ENCODE data around the gene CEBPZOS.

- no peak for TF ChIP-seq CTCF (tag by site-specific recombination; IDR thresholded peaks at IDR 0.05)
- no peak; the same call in 1 of the 2 replicates for TF ChIP-seq ZNF629 (tag by site-specific recombination; IDR thresholded peaks at IDR 0.05)
- TF ChIP-seq, protein P1, sequence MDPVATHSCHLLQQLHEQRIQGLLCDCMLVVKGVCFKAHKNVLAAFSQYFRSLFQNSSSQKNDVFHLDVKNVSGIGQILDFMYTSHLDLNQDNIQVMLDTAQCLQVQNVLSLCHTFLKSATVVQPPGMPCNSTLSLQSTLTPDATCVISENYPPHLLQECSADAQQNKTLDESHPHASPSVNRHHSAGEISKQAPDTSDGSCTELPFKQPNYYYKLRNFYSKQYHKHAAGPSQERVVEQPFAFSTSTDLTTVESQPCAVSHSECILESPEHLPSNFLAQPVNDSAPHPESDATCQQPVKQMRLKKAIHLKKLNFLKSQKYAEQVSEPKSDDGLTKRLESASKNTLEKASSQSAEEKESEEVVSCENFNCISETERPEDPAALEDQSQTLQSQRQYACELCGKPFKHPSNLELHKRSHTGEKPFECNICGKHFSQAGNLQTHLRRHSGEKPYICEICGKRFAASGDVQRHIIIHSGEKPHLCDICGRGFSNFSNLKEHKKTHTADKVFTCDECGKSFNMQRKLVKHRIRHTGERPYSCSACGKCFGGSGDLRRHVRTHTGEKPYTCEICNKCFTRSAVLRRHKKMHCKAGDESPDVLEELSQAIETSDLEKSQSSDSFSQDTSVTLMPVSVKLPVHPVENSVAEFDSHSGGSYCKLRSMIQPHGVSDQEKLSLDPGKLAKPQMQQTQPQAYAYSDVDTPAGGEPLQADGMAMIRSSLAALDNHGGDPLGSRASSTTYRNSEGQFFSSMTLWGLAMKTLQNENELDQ (tag by site-specific recombination; IDR thresholded peaks at IDR 0.05; ENCODE audit: low read depth): no peak
- no peak for TF ChIP-seq ZNF174 (tag by site-specific recombination; IDR thresholded peaks at IDR 0.05)
- TF ChIP-seq, protein P2, sequence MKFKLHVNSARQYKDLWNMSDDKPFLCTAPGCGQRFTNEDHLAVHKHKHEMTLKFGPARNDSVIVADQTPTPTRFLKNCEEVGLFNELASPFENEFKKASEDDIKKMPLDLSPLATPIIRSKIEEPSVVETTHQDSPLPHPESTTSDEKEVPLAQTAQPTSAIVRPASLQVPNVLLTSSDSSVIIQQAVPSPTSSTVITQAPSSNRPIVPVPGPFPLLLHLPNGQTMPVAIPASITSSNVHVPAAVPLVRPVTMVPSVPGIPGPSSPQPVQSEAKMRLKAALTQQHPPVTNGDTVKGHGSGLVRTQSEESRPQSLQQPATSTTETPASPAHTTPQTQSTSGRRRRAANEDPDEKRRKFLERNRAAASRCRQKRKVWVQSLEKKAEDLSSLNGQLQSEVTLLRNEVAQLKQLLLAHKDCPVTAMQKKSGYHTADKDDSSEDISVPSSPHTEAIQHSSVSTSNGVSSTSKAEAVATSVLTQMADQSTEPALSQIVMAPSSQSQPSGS (tag by site-specific recombination; IDR thresholded peaks at IDR 0.05; ENCODE audit: low read depth): no peak
Measured at GRCh38 chr2:37149626-37150322, 46.5 kb upstream of the CEBPZOS start.

Measured in HEK293 (cell line).